ENCODE measurements around the gene SDHB.

SDHB gene

DNA sequence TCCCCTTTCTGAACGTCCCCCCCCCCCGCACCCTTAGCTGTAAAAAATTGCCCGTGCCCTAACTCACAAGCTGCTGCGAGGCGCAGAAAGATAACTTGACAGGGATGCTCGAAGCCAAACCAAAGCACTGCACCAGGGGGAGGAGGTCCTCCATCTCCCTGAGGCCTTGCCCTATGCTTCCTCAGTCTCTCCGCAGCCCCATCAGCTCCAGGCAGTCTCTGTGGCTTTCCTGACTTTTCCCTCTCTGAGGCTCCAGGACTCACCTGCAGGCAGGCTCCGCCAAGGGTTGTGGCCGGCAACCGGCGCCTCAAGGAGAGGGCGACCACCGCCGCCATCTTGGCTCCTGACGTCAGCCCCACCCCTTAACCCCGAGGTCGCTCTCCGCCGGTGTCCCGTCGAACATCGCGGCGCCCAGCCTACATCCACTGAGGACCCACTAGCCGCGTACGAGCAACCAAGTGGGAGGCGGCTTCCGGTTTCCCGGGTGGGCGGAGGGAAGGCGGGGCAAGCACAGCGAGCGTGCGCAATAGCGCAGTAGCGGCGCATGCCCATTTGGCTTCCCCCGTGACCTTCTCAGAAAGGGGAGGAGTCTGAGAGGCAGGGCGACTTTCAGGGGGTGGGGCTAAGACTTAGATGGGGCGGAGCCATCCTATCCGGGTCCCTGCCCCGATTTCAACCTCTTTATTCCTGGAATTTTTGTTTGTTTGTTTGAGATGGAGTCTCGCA, at the start of gene SDHB:
Gene SDHB (minus strand): TSS at position 348 of the 726 bp plus-strand sequence. CDS start 13 bp downstream, at position 335.
- DNase-seq, result peak; percentile 99

DNA sequence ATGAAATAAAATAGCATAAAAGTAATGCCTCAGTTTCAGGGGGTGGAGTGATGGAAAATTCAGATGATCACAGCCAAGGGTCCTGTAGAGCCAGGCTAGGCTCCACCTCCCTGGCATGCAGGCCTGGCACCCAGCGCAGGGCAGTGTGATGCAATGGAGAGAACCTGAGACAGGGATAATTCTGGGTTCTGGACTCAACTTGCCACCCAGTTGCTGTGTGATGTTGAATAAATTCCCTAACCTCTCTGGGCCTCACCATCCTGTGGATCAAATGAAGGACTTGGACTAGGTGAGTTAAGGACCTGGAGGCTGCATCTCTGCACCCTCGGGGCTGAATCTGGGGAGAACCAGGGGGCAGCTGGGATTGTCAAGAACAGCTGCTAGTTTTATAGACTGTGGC, 48.4 kb upstream of the SDHB start:
- no peak for DNase-seq

DNA sequence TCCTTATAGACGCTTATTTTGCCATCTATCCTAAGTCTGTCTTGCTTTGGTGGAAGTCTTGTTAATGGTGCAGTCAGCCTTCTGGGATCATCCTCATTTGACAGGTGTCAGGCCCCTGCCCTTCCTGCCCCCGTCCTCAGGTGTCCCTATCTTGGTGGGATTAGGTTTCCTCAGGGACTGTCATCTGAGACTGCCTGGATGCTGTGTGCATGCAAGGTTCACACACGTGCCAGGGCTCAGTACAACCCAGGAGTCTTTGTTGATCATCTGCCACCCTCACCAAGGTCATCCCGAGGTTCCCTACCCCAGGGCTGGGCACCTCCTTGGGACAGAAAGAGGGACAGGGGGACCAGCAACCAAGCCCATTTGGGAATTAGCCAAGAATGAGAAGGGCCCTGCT, 47.4 kb upstream of the SDHB start:
- no peak for DNase-seq

DNA sequence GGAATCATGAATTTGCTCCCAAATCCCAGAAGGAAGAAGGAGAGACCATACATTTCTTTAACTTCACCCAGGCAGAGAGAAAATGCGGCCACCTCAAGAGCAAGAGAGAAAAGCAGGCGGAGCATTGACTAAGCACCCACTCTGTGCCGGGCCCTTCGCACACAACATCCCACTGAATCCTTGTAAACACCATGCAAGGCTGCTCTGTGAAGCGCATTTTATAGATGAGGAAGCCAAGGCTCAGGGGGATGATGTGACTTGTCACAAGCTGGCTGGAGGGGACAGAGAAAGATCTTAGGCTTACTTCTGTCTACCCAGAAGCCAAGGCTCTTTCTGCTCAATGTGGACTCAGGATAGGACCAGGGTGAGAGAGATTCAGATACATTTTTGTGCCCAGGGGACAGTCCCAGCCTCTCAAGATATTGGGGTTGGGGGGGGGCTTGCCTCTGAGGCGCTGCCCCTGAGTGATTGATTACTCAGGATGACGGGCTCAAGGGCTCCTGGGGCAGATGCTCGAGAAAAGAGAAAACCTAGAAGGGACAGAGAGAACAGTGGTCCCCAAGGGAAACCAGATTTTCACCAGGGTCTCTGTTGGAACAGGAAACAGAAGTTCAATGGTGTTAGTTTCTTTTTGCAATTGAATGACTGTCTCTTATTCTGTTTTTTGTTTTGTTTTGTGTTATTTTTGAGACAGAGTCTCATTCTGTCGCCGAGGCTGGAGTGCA, 45.9 kb upstream of the SDHB start:
- no peak for DNase-seq

DNA sequence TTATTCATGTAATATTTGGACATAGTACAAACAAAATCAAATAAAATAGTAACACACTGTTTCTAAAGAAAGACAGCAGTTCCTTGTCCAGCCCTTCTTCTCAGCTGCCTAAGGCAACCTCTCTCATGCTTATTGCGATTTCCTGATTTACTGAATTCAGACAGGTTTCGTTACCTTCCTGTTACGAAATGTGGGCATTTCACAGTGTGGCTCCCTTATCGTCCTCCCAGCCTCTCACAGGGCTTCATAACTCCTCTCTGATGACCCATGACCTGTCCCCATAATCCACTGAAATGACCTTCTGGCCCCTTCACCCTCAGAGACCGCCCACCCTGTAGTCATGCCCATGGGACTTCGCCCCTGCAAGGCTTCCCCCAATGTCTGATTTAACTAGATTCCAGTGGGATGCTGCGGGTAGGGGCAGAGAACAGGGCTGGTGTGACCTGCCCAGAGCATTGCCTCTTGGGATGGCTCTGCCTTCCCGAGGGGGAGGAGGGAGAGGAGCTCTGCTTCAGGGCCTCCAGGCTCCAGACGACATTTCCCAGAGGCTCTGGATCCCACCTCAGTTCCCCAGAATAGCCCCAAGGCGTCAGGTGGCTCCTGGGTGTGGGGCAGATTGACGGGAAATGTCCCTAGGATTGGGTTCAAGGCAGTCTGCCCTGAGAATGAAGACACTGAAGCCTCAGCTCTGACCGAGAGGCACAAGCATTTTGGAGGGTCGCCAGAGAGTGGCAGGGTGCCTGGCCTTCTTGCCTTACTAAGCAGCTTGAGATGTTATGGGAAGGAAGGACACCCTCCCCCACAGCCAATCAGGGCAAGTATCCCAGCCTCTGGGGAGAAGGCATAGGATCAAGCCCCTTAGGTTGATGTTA, 44.9 kb upstream of the SDHB start:
- DNase-seq, result no peak

DNA sequence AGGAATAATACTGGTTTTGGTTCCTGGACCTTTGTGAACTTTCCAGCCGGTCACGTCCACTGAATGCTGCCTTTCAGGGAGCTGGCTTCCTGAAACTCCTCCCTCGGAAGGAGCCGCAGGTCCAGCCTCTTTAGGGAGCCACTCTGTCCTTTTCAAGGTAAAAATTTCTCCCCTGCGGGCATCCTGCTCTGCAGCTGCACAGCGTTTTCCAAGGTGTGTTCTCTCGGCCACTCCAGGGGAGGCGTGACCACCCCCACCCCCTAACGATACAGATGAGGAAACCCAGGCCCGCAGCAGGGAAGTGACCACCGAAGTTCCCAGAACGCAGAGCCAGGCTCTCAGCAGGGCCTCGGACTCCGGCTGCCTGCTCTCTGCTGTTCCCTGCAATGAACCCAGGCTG, 44.0 kb upstream of the SDHB start:
- no peak for DNase-seq

DNA sequence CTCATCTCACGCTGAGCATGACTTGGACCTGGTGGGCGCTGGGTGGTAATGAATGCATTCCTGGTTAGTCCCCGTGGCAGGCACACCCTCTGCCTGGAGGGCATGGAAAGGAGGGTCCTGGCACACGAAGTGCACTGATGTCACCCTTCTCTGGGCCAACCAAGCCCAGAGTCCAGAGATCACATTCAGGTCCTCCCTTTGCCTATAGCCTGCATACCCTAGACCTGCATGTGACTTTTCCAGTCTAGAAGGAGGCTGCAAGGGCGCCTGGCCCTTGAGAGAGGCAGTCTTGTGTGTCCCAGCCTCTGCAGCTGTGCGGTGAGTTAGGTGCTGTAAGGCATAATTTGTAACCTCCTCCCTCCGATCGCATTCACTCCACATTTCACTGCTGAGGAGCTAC, 43.3 kb upstream of the SDHB start:
- no peak for DNase-seq

DNA sequence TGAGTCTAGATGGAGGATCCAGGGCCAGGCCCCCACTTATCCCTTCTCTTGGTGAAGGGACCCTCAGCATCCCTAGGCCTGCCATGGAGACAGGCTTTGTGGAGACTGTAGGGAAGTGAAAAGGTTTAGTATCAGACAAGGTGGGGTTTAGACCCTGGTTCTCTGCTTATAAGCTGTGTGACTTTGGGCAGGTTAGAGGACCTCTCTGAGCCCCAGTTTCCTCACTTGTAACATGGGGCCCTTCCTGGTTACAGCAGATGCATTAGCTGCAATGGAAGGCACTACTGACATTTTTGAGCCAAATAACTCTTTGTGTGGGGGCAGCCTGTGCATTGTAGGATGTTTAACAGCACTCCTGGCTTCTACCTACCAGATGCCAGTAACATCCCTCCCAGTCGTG, 42.8 kb upstream of the SDHB start:
- no peak for DNase-seq

DNA sequence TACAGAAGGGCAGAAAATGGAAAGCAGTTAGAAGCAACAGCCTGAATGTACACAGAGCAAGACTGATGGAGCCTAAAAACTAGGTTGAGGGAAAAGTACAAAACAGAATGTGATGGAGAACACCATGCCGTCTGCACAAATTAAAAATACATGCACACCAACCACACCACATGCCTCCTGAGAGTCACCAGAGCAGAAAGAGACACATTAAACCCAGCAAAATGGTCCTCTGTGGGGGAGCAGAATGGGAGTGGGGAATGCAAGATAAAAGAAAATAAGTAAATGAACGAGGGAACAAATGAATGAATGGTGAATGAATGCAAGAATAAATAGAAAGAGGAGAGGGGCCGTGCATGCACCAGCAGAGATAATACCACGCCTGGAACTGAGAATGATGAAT, 41.3 kb upstream of the SDHB start:
- DNase-seq, result no peak

DNA sequence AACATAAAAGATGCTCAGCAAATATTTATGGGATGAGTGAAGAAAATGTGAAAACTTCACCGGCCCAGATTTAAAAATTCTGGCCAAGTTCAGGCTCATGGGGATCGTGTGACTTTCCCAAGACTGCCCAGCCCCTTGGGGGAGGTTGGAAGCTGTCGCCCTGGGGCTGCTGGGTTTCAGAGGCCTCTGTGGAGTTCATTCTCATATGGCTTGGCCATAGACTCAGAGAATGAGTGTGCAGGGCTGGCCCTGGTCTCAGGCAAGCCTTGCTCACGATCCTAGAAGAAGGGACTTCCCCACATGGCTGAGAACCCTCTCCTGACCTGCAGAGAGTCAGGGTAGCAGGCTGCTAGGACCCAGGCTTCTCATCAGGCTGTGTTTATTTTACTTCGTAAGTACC, 40.8 kb upstream of the SDHB start:
- no peak for DNase-seq

DNA sequence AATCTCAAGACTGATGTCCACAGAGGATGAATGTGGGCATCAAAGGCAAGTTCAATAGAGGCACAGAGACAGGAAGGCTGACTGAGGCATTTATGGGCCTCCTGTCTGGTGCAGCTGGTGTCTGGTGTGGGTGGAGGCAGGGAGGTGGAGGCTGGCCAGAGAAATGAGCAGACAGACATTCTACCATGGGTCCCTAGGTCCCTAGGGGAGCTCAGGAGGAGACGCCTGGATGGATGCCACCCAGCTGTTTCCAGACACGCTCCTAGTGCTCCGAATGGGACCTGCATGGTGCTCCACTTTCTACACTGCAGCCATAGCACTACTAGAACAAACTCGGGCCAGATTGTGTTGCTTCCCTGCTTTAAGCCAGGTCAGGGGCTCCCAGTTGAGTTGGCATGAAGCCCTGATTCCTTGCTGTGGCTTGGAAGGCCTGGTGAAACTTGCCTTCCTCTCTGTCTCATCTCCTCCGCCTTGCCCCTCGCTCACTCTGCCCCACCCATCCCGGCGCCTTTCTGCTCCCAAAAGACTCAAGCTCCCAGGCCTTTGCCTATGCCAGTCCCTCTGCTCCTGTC, 40.1 kb upstream of the SDHB start:
- no peak for DNase-seq

DNA sequence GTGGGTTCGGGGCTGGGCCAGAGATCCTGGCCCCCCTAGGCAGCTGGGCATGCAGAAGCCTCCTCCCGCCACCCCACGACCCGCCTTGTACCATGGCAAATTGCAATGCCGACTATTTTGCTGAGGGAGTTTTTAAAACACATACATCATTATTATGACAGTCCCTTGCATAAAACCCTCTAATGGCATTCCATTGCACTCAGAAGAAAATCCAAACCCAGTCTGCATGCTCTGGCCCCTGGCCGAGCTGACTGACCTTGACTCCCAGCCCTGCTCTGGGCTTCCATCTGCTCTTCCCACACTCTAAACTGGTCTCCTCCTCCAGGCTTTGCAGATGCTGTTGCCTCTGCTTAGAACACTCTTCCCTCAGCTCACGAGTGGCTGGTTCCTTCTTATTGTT, 37.4 kb upstream of the SDHB start:
- DNase-seq, result no peak

DNA sequence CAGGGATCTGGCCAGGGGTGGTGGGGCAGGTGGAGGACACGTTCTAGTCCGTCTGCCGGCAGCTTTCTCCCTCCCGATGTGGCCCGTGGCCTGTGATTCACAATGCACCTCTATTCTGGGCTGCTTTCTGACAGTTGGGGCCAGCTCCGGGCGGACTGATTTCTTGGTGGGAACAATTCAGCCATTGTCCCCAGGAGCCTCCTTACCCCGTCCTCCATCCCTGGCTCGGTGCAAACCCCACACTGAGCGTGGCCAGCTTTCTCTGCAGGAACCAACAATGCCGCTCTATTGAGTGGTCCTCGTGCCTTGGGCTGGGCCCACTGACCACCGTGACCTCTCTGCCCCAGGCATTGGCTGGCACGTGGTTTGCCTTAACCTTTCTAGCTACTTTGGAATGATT, 35.7 kb upstream of the SDHB start:
- no peak for DNase-seq

DNA sequence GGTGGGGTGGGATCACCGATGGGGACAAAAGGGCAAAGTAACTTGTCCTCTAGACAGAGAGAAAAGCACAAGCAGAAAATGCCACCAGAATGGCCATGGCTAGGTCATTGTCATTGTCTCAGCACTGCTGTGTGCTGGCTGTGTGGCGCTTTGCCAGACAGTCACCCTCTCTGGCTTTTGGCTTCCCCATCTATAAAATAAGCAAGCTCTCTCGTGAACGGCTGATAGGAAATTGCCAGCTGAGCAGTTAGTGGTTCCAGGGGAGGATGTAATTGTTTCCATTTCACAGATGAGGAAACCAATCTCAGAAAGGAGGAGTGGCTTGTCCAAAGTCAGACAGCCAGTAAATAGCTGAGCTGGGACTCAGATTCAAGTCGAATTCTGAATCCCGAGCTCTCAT, 32.9 kb upstream of the SDHB start:
- no peak for DNase-seq

DNA sequence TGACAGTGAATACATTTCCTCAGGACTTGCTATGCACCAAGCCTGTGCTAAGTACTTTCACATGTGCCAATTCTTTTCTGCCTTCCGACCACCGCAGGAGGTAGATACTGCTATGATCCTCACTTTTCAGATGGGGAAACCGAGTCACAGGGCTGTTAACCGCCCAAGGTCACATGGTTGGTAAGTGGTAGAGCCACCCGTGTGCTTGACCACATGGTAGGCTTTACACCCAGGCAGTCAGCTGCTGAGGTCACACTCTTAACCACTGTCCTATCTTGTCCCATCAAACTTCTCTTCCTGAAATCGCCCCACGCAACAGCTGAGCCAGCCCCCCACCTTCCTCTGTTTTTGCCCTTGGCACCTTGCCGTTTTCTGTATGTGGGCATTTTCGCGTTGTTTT, 31.0 kb upstream of the SDHB start:
- DNase-seq, result no peak

DNA sequence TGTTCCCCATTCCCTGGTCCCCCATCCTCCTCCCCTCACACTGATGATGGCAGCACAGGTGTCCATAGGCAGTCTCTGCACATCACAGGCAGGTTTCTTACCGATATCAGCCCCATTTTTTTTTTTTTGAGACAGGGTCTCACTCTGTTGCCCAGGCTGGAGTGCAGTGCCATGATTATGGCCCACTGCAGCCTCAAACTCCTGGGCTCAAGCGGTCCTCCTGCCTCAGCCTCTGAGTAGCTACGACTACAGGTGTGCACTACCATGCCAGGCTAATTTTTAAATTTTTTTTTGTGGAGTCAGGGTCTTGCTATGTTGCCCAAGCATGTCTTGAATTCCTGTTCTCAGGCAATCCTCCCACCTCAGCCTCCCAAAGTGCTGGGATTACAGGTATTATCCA, 28.9 kb upstream of the SDHB start:
- DNase-seq, result no peak

DNA sequence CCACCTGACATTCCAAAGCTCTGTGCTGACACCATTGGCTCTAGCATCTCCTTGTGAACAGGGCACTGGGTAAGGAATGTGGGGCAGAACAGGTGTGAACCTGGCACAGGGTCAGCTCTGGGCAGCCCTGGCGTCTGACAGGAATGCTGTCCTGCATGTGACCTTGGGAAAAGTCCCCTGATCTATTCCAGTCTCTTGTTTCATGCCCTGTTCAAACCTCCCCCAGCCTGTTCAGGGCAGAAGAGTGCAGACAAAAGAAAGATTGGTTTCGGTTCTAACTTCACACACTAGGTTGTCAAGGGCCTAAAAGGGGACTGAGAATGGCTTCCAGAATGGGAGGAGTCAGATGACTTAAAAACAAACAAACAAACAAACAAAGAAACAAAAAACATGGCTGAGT, 27.6 kb upstream of the SDHB start:
- no peak for DNase-seq

DNA sequence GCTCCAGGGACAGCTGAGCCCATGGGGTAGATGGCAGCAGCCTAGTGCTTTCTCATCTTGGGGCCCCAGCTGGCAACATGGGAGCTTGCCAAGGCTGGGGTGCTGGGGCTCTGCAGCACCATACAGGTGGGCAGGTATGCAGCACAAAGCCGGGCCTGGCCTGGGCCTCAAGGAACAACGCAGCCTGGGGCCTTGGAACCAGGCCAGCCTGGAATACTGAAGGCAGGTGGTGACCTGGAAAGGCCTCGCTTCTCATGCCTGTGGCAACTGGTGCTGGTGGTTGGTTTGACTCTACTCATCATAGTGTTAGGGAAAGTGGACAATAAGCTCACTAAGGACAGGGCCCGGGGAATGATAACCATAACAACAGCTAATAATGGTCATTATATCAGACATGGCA, 27.0 kb upstream of the SDHB start:
- no peak for DNase-seq

DNA sequence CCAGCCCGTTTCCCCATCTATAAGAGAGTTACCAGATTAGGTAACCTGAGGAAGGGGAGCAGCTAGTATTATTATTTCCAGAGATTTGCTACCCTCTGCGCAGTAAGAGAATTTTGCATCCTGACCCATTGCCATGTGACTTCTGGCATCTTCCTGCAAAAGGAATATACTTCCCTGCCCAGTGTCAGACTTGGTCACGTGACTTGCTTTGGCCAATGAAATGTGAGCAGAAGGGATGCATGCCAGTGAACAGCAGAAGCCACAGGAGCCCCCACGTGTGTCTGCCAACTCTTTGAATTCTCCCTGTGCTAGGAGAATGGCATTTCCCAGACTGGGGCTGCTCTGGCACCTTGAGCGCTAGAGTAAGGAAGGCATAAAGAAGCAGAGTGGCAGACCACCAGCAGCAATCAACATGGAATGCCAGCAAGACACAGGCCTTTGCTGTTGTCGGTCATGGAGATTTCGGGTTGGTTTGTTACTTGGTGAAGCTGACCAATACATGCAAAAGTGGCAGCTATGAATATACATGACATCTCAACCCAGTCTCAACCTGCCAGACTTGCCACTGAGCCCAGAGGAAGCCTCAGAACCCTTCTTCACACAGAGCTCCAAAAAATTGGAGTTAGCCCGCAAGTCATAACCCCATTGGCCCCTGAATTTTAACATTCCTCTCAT, 26.4 kb upstream of the SDHB start:
- no peak for DNase-seq

DNA sequence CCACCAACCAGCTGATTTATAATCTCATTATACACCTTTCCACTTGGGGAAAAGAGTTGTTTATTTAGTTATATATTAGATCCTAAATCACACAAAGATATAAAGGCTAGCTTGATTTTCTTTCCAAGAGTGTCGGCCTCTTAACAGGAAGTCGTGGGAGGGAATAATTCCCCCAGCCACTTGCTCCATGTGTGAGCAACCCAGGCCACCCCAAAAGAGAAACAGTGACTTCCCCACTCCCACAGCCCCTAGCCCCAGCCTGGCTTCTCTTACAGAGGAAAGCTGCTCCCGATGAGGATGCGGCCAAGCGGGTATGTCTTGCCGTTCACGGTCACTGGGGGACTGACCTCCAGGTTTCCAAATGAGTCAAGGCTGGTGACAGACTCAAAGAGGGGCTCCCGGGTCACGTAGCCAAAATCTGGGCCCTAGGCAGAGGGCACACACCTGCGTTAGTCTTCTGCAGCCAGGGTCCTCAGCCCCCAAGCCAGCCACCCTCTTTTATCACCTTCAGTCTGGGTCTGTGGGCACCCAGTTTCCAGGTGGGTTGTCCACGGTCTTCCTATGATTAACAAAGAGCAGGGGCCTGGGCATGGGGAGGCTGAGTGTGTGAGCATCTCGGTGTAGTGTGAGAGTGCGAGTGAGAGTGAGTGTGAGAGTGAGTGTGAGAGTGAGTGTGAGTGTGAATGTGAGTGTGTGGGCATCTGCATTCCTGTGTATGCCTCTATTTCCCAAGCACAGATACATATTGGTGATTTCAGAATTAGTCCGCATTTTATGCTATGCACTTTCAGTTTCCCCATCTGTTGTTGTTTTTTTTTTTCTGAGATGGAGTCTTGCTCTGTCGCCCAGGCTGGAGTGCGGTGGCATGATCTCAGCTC, 25.4 kb upstream of the SDHB start:
- no peak for DNase-seq

DNA sequence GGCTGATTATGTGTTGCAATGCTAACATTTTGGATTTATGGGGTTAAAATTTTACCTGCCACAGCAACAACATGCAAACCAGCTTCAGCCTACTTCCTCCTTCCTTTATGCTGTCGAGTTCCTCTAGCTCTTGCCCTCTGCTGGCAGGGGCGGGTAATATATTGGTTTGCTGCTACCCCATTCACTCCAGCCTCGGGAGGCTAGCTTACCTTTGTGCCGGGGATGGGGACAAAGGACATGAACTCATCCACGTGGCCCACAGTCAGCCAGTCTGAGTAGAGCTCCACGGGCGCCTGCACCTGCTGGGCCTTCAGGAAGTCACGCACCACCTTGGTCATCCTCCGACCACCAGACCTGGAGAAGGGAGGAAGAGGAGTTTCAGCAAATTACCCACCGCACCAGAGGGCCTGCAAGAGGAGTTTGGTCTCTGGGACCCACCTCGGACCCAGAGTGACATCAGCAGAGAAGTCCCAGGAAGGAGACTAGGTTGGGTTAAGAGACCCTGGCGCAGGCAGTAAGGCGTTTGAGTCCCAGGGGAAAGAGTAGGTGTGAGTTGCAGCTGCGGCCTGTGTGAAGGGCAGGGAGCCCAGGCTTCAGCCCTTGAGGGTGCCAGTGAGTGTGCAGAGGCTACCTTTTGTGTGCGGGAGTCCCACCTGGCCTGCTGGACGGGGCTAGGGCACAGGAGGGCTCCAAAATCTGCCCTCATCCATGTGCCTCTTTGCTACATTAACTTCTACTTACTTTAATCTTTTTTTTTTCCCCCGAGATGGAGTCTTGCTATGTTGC, 21.8 kb upstream of the SDHB start:
- DNase-seq, result no peak
